GM19035 (cell line): ENCODE data around the gene SLC24A5.

Source experiments
- ATAC-seq: cut with Tn5 transposase; IDR thresholded peaks from one replicate; pipeline ENCODE4 v1.9.1; 2021; ENCODE audit not compliant: unreplicated experiment

SLC24A5 gene

DNA sequence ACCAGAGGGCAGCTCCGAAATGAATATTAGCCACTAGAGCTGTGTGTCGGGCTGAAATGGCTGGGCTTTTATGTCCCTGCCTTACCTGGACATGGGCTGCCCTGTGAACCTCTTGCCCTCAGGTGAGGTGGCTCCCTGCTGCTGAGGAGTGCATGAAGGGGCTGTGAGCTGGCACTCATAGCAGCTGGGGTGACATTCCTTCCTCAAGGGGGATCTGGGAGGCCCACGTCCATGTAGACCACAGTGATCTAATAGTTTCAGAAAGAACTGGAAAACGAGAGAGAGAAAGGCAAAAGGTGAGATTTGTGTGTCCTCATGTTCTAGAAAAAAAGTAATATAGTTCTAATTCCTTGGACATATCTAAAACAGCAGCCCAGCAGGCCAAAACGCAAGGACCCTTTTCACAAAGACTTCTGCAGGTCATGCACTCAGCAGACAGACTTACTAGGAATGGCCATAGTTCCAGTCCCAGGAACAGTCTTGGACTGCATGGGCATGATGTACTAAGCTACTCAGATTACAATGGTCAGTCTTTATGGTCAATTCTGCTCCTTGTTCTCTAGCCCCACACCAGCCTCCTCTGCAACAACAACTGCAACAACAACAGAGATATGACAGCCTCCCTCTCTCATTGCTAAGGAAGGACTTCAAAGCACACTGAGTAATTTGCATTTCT lies 10.8 kb upstream of the SLC24A5 start:
- no peak for ATAC-seq

DNA sequence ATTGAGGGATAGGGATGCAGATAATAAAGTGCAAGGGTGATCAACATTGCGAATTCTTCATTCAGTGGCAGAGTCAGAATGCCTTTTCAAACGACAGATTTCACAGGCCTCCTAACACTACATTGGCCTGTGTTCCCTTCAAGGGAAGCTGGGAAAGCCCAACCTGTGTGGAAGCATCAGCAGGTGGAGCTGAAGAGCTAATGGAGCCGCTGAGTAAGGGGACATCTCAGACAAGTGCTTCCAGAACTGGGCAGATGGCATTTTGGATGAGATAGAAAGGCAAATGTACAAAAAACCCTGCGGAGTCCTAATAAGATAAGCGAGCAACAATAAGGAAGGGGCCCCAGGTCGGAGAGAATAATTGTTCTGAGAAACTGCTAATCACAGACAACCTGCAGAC lies 8.5 kb upstream of the SLC24A5 start:
- no peak for ATAC-seq

DNA sequence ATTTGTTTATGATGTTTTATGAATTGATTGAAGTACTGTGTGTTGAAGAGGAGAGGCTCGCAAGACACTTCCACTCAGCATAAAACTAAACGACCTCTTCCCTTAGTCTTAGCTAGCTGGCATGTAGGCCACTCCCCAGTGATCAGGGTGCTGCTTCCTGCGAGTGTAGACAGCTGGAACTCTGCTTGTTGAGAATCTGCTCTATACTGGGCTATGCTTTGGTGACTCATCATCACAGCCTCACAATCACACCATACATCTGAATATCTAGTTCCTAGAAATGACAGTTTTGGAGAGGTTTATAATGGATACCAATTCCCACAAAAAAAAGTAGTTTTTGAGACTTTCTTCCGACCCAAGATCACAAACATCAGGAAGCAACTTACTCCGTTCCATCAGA lies 1.5 kb upstream of the SLC24A5 start:
- ATAC-seq = no peak

DNA sequence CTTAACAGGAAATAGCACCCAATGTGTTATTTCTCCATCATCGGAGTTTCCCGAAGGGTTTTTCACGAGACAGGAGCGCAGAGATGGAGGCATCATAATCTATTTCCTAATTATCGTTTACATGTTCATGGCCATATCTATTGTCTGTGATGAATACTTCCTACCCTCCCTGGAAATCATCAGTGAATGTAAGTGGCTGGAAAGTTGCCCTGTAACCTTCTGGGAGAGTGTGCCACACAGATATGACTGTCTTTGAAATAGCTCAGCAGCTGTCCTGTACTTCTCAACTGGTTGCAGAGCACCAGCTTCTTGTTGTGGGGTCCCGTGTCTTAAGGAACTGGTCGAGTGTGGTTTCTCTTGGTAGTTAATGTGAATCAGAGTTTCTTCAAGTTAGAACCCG lies 1.1 kb downstream of the SLC24A5 start:
- no peak for ATAC-seq

DNA sequence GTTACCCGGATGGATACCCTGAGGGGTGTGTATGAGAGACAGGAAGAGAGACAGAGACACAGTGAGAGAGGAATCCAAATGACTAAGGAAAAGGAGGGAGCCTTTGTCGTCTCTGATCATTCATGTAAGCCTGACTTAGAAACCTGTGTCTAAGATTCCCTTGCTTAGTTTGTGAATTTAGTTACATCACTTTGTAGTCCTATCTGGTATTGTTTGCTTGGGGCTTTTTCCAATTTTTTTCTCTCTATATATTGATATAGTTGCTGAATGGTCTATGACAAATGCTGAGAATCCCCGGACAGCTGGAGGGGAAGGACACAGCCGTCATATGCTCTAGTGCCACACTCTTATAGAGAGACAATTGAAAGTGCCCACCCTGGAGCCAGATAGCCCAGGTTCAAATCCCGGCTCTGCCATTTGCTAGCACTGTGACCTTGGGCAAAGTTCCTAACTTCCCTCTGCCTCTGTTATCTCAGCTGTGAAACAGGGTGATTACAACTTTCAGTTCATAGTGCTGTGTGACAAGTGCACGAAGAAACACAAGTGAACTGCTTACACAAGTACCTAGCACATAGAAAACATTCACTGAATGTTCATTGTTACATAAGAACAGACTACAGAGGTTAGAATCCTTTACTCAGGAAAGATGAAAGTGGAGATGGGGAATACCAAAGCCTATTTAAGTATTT lies 6.0 kb downstream of the SLC24A5 start:
- ATAC-seq = no peak

DNA sequence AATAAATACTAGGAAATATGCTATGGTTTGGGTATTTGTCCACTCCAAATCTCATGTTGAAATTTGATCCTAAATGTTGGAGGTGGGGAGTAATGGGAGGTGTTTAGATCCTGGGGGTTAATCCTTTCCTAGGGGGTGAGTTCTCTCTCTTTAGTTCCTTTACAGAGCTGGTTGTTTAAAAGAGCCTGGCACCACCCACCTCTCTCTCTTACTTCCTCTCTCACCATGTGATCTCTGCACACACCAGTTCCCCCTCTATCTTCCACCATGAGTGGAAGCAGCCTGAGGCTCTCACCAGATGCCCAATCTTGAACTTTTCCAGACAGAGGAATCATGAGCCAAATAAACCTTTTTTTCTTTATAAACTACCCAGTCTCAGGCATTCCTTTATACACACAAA lies 10.5 kb downstream of the SLC24A5 start:
- ATAC-seq = no peak

DNA sequence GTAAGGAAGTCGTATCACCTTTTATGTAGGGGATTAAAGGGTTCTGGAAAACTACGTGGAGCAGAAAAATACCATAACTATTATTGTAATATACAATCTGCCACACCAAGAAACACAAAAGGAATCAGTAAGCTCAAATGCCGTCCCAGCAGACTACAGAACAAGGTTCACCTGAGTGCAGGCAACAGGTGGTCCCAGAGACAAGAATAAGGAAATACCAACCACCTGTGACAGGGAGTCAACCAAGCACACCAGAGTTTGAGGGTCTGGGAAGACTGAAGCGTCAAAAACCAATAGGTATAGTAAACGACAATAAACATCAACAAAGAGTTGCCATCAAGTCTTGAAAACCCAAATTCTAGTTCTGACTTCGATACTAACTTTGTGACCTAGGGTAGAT lies 12.1 kb downstream of the SLC24A5 start:
- ATAC-seq = no peak

DNA sequence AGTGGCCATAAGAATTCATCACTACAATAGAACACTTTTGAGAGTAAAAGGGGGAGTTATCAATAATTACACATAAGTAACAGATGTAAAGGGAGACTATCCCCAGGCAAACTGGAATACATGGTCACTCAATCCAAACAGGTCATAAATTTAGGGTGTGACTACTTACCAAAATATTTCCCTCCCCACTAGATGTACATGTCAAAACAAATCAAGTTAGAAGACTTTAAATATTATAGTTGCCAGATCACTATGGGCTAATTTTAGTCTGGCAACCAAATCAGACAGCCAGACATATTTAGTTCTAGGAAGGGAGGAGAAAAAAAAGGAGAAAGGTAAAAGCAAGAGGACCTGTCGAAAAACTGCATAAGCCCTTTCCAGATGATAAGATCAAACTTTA lies 23.1 kb downstream of the SLC24A5 start:
- no peak for ATAC-seq

DNA sequence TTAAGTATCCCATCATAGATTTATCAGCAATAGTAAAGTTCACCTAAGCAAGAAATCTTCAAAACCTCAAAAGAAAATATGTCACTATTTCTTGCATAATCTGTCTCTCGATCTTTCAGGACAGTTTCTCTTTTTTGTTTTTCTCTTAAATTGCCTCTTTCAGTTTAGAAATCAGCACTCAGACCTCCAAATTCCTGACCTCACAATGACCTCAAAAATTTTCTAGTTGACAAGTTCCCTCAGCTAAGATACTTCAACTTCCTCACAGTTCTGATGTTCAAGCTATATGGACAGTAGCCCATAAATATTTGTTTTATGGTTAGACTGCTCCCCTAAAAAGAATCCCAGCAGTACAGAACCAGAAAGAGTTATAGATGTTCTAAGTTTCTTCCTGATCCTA lies 24.1 kb downstream of the SLC24A5 start:
- peak; percentile 56 for ATAC-seq

DNA sequence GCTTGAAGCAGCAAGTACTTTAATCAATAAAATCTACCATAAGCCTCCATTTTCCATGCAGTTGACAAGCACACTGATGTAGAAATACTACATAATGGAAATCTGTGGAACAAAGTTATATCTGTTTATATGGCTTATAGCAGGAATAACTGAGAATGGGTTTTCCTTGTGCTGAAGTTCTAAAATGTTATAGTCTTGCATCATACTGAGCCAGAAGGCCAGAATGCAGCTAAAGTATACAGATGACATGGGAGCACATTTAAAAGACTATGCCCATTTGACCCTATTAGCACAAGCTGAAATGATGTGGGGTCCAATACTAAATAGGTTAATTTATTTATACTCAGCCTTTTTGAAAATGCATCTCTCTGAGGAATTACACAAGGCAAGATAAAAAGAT lies 25.1 kb downstream of the SLC24A5 start:
- no peak for ATAC-seq

DNA sequence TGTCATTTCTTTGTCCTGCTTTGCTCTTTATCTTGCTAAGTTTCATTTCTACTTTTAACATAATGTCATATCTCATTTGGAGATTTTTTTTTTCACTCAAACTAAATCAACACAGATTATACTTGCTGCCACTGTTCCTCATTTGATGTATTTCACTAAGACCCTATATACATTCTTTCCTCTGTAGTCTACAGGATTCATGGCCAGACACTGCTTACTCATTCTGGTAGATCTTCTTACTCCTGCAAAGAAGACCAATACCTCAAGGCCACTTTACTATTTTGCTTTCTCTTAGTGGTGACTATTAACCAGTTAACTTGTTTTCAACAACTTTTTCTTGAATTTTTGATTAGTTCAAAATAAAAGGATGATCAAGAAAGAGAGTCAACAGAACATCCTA lies 26.6 kb downstream of the SLC24A5 start:
- no peak for ATAC-seq

DNA sequence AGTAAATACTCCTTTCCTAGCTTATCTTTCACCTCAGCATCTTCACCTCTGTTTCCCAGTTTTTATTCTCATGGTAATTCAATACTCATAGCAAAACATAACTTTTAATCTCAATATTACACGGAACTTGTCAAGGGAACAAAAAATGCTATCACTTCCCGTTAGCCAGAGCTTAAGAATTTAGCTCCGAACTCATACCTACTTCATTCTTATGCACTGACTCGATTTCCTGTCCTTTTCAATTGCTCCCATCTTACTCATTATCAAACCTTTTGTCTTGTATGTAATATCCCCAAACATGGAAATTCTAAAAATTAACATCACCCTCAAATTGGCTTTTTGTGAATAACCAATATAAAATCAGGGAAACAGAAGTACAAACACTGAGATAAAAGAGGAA lies 29.1 kb downstream of the SLC24A5 start:
- ATAC-seq = no peak

DNA sequence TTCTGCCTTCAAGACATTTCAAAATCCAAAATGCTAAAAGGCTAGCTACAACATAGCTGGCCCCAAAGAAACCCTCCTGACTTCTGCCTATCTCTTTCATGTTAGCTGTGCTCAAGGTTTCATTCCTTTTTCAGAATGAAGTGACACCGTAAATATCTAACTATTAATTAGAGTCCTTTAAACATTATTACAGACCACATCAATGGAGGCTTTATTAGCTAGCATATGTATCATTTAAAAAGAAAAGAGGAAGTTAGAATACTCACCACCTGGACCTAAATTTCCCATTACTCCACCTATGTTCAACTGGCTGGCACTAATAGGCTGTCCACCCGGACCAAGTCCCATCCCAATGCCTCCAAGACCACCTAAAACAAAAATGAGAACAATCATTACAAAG lies 32.7 kb downstream of the SLC24A5 start:
- no peak for ATAC-seq

DNA sequence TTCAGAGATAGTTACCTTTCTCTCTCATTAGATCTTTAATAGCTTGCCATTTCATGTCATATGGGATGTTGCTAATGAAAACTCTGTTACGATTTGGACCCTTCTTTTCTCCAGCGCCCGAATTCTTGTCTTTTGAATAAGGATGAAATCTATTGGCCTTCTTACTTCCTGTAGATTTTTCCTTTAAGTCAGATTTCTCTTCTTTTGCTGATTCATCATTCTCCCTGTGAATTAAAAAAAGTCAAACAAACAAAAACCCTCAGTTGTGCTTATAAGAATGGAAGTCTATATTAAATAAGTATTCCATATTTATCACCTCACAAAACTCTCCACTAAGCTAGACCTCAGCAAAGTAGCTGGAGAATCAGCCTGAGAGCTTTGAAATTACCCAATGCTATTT lies 47.8 kb downstream of the SLC24A5 start:
- no peak for ATAC-seq

DNA sequence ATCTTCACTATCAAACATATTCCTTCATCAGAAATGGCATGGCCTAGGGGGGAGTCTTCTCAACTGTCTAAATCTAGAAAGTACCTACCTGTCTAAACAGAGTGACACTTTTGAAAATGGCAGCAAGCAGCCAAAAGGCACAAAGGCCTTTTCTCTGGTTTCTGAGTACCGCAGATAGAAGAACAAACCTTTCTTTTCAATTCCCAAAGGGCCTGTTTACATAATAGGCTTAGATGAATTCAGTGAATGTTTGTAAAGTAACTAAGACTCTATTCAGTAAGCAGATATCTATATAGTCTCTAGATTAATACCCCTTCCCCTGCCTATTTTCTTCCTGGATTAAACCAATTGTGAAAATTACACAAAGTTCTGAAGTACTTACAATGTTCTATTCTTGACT lies 50.2 kb downstream of the SLC24A5 start:
- ATAC-seq = no peak

DNA sequence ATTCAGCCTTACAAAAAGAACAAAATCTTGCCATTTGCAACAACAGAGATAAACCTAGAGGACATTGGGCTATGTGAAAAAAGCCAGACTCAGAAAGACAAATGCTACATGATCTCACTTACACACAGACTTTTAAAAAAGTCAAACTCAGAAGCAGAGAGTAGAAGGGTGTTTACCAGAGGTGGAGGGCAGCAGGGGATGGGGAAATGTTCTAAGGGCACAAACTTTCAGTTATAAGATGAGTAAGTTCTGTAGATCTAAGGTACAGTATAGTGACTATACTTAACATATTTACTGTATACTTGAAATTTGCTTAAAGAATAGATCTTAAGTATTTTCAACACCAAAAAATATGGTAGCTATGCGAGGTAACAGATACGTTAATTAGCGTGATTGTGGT lies 54.3 kb downstream of the SLC24A5 start:
- ATAC-seq = no peak

DNA sequence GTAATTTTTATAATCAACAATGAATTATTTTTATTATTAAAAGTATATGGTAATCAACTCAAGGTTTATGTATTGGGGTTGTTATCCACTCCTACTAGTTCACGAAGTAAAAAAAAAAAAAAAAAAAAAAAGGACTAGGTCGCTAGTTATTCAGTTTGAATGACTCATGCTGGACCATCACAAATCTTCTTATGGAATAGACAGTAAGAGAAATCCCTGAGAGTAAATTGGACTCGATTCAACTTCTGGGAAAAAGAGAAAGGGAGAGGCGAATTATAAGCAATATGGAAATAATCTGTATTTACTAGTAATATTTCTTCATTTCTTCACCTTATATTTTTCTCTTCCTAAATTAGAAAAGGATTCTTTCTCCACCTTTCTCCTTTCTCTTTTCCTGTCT lies 55.3 kb downstream of the SLC24A5 start:
- no peak for ATAC-seq

DNA sequence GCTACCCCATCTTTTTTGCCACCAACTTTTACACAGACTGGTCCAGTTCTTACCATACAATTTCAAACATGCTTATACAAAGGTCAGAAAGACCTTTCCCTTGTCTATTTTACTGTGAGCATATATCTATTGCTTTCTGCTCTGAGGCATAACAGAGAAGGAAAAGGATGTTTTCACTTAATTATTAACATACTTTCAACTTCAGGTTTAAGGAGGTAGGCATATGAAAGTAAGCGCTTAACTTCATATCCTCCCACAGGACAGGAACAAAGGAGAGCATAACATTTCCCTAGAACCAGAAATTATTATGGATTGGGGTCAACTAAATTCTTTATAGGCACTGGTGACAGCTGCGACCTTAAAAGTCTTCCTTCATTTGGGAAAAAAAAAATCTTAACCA lies 56.2 kb downstream of the SLC24A5 start:
- no peak for ATAC-seq

DNA sequence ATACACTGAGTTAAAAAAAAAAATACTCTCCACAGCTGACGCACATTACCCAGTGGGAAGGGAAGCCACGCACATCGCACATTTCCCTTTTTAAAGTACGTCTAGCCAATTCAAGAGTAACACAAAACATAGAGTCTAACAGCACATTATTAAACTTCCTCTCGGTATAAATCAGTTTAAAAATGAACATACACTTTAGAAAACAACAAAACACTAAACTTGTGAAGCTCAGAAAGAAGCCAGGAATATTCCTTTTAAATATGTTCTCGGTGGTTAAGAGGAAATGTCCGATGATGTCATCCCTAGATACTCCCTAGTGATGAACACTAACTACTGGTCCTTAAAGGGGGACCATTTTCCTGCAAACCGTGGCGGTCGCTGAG lies 56.6 kb downstream of the SLC24A5 start:
- peak; percentile 72 for ATAC-seq

DNA sequence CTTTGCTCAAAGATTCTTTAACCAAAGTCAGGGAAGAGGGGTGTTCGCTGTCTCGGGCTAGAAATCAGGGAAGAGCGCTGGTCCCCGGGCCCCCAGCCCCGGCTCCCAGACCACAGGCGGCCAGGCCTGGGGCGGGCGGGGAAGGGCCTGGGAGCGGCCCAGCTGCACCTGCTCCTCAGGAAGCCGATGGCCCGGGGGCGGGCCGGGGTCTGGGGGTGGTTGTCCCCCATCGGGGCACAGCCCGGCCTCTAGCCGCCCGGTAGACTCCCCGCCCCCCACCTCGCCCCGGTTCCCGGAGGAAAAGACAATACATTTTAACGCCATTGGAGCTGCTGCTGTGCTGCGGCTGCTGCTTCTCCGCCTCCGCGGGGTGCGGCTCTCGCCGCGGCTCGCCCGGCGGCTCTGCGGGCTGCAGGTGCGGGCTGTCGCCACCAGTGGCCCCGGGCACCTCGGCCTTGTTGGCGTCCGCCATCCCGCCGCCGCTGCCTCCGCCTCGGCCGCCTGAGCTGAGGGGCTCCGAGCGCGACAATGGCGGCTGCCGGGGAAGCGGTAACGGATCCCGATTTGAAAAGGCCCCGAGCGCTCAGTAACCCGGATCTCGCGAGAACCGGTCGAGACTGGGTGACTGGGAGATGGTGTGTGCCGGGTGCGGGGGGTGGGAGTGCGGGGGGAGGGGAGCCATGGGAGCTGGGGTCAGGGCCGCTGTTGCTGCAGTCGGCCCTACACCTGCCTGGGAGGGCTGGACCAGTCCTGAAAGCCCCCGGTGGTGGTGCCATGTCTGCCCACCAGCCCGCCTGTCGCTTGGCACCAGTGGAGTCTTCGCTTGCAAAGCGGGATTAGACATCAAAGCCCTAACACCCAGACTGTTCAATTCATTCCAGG lies 57.2 kb downstream of the SLC24A5 start, which contains the start of gene MYEF2:
MYEF2 (minus strand) TSS at position 530 of the 882 bp plus-strand sequence; CDS start at position 472, 58 bp downstream.
- peak; percentile 86 for ATAC-seq

DNA sequence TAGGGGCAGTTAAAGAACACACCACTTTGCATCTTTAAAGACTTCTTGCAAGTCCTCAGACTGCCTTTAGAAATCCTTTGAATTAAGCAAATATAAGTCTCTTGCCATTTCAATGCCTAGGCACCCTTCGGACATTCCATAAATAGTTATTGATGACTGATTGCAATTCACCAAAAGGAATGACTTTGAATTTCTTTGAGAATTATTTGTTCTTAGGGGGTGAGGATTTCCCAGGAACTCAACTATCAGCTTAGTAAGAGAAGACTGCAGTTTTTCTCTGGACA lies 57.8 kb downstream of the SLC24A5 start:
- no peak for ATAC-seq

DNA sequence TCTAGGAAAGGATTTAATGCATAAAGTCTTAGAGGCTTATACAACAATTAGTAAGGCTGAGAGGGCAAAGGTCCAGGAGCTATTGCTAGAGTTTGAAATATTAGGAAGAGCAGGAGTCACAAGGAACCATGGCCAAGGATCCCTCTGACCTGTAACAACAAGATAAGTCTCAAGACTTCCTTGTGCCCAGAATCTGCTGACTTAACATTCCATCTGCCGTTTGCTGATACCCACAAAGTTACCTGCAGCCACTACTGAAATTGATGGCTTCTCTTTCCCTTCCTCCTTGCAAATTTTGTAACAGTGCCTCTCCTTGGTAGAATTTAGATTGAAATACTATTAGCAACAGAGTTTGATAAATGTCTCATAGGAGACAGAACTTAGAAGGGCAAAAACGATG lies 62.0 kb downstream of the SLC24A5 start:
- no peak for ATAC-seq
